CD4-positive, alpha-beta T cell treated with Interferon gamma for 1 hour (primary cell): ENCODE measurements around the gene AANAT.
A peak's percentile ranks its signal among the peaks of the same experiment; 100 is the strongest.
"Not testable (repeated sequence)": the region's sequence is repeated elsewhere in the genome, so short reads cannot be mapped to it uniquely, and the experiment has no call there.

Experiments
- DNase-seq: peaks from one replicate; pipeline ENCODE4 v3.0.0-alpha.2; 2020

Gene AANAT

GRCh38 chr17:76508472-76509063, 41.2 kb downstream of the AANAT start:
- not testable (repeated sequence) for DNase-seq

- DNase-seq = no peak
Observed at GRCh38 chr17:76510831-76511244, 43.4 kb downstream of the AANAT start.

GRCh38 chr17:76511668-76512365, 44.4 kb downstream of the AANAT start:
- no peak for DNase-seq

- DNase-seq = no peak
Observed at GRCh38 chr17:76512366-76513305, 45.2 kb downstream of the AANAT start.

- DNase-seq = no peak
Observed at GRCh38 chr17:76513306-76513692, 45.9 kb downstream of the AANAT start.

- not testable (repeated sequence) for DNase-seq
Observed at GRCh38 chr17:76514355-76514754, 47.0 kb downstream of the AANAT start.

GRCh38 chr17:76515274-76515949, 48.0 kb downstream of the AANAT start:
- DNase-seq = peak; percentile 87

GRCh38 chr17:76517638-76518038, 50.2 kb downstream of the AANAT start:
- DNase-seq = no peak

- DNase-seq = no peak
Observed at GRCh38 chr17:76519048-76519966, 51.9 kb downstream of the AANAT start.
